ENCODE results near the gene BSN. TPM values are rescaled to one million over a fixed set of nuclear protein-coding genes. Genes with fewer than 3 reads are reported as not detected.
A peak's percentile ranks its signal among the peaks of the same experiment; 100 is the strongest.

The BSN gene
- total and polyA plus RNA-seq, 2 of the 4 experiments (the other 2 are of a cell fraction): under 0.01 to 0.03 TPM

DNA sequence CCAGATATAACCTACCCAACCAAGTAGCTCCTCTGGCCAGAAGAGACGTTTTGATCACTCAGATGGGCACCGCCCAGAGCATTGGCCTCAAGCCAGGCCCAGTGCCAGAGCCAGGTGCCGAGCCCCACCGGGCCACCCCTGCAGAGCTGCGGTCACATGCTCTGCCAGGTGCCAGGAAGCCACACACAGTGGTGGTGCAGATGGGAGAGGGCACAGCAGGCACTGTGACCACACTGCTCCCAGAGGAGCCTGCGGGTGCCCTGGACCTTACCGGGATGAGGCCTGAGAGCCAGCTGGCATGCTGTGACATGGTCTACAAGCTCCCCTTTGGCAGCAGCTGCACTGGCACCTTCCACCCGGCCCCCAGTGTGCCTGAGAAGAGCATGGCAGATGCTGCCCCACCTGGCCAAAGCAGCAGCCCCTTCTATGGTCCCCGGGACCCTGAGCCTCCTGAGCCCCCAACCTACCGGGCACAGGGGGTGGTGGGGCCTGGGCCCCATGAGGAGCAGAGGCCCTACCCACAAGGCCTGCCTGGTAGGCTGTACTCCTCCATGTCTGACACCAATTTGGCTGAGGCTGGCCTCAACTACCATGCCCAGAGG lies 100.8 kb downstream of the BSN start:
- 75% methylated on average over 5 of the region's 10 CpGs; no CpG with 5 or more reads in 1 of the 2 experiments for WGBS, 2 experiments (ENCODE audit: extremely low coverage in 2 of 2, insufficient read length in 1 of 2)
- Histone ChIP-seq H3K36me3 (ENCODE audit: control insufficient read depth, insufficient read depth, low read length) (no peaks in the 10 kb centered on the region), H2AK5ac (ENCODE audit: low read depth, low read length) (no peak overlapping the region), H3K4ac (ENCODE audit: low read depth, low read length) (no peak overlapping the region), H3K27me3 (ENCODE audit: control insufficient read depth, insufficient read depth, low read length) (peaks cover 45% of the 10 kb centered on the region), H3K14ac (replicated peaks; ENCODE audit: low read depth, low read length) (no peak overlapping the region), H3K9me3 (ENCODE audit: control insufficient read depth, insufficient read depth, low read length) (no peaks in the 10 kb centered on the region), H2AFZ (replicated peaks; ENCODE audit: low read length, poor library complexity) (no peak overlapping the region), H2BK15ac (ENCODE audit: low read depth, low read length) (no peak overlapping the region), H4K5ac (ENCODE audit: low read depth, low read length) (no peak overlapping the region), H4K20me1 (ENCODE audit: insufficient read depth, low read length) (no peaks in the 10 kb centered on the region), H3K4me1 (ENCODE audit: control insufficient read depth, insufficient read depth, low read length) (no peaks in the 10 kb centered on the region), H2AK9ac (replicated peaks; ENCODE audit: low read depth, low read length, poor library complexity) (peak overlapping the region; percentile 72), H3K23ac (ENCODE audit: low read depth, low read length) (no peak overlapping the region), H2BK5ac (ENCODE audit: low read depth, low read length, poor library complexity, severe bottlenecking) (no peak overlapping the region), H3K56ac (ENCODE audit: extremely low read depth, insufficient read depth, low read length) (no peak overlapping the region), H3K4me3 (ENCODE audit: insufficient read depth, low read depth, low read length) (no peak overlapping the region), H2BK20ac (ENCODE audit: low read depth, low read length) (no peak overlapping the region), H2BK120ac (ENCODE audit: low read depth, low read length) (no peak overlapping the region), H3K9ac (ENCODE audit: low read depth, low read length) (no peak overlapping the region), H3K27ac (ENCODE audit: insufficient read depth, low read length) (no peak overlapping the region), H3K79me1 (ENCODE audit: low read depth in 1 of 2, low read length in 2 of 2) (no peaks in the 10 kb centered on the region), H4K91ac (ENCODE audit: insufficient read depth, low read depth, low read length) (no peak overlapping the region), H4K8ac (ENCODE audit: low read depth in 2 of 2, low read length in 2 of 2) (no peak overlapping the region), H3K4me2 (ENCODE audit: low read depth, low read length) (no peak overlapping the region), H3K9me1 (ENCODE audit: insufficient read depth, low read length) (no peaks in the 10 kb centered on the region), H3K18ac (ENCODE audit: low read depth, low read length) (no peak overlapping the region)
- dilution Hi-C loops (cut with HindIII; ENCODE audit: low sequenced_read_pairs, unreplicated experiment) (no loop called here), in situ Hi-C loops (cut with MboI; ENCODE audit: low sequenced_read_pairs) (no loop called here), intact Hi-C loops (cut with micrococcal nuclease) (no loop called here)
- ATAC-seq (ENCODE audit: low read depth) (no peak), DNase-seq (no peak)
- BruUV-seq (replicated peaks): no TSS peak
- CTCF ChIA-PET: no interaction called here
- POLR2A ChIA-PET (ENCODE audit: unreplicated experiment): no interaction called here
- TF ChIP-seq RAD21 (IDR thresholded peaks at IDR 0.05; ENCODE audit: low read length) (no peak), MAZ (IDR thresholded peaks at IDR 0.05; ENCODE audit: borderline replicate concordance, low read depth, low read length) (no peak), SMC3 (IDR thresholded peaks at IDR 0.05; ENCODE audit: low read depth, low read length) (no peak), POLR2A (IDR thresholded peaks at IDR 0.05; ENCODE audit: low read depth, low read length) (no peak), NFE2L2 (IDR thresholded peaks at IDR 0.05; ENCODE audit: low read depth, low read length) (no peak)
- TF ChIP-seq, protein P1, sequence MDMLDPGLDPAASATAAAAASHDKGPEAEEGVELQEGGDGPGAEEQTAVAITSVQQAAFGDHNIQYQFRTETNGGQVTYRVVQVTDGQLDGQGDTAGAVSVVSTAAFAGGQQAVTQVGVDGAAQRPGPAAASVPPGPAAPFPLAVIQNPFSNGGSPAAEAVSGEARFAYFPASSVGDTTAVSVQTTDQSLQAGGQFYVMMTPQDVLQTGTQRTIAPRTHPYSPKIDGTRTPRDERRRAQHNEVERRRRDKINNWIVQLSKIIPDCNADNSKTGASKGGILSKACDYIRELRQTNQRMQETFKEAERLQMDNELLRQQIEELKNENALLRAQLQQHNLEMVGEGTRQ (IDR thresholded peaks at IDR 0.05; ENCODE audit: low read depth, low read length): no peak

All from IMR-90 (cell line).